PC-9 (cell line): Measurements from ENCODE around the gene ATP12A. TPM values are rescaled to one million over a fixed set of nuclear protein-coding genes. Genes with fewer than 3 reads are reported as not detected.

Source experiments
- BruUV-seq: library from RNA; stranded (reverse); fragments of 400-500 nt; replicated peaks from 2 replicates; lab custom pipeline; 2021; lab: Mats Ljungman, UMichigan
- CTCF ChIA-PET: fragments of 300-600 bp; sonication (Branson Sonifier 250); formaldehyde crosslinking; loops from one replicate; lab custom pipeline; 2022; ENCODE audit warnings: antibody characterized with exemption; lab: Charles Lee
- POLR2A ChIA-PET: fragments of 300-600 bp; sonication (Branson Sonifier 250); formaldehyde crosslinking; loops from one replicate; lab custom pipeline; 2022; ENCODE audit warnings: antibody characterized with exemption; ENCODE audit not compliant: unreplicated experiment; lab: Charles Lee
- DNase-seq, 2 experiments: peaks; one replicate each; pipeline versions ENCODE4 v3.0.0 to v3.0.0-alpha.2; 2015 to 2022; ENCODE audit warnings: mixed read lengths in 1 of 2
- H2AFZ ChIP-seq: fragments of 200-600 bp; sonication (generic); 2 replicates; pipeline ENCODE4 v1.8.1; 2017; ENCODE audit warnings: antibody characterized with exemption
- H3F3A ChIP-seq: fragments of 200-600 bp; sonication (generic); 2 replicates; pipeline ENCODE4 v1.8.1; 2017; ENCODE audit warnings: antibody characterized with exemption, mild to moderate bottlenecking, low read depth; ENCODE audit not compliant: insufficient read depth
- H3K27ac ChIP-seq: fragments of 200-600 bp; sonication (generic); 2 replicates; pipeline ENCODE4 v1.6.1; 2016; ENCODE audit warnings: mixed run types
- H3K27me3 ChIP-seq: fragments of 200-600 bp; sonication (generic); 2 replicates; pipeline ENCODE4 v1.6.1; 2016; ENCODE audit warnings: low read depth, mixed run types; ENCODE audit not compliant: insufficient read depth
- H3K36me3 ChIP-seq: fragments of 200-600 bp; sonication (generic); 2 replicates; pipeline ENCODE4 v1.6.1; 2016; ENCODE audit warnings: low read depth, mixed run types
- H3K4me1 ChIP-seq: fragments of 200-600 bp; sonication (generic); replicated peaks from 2 replicates; pipeline ENCODE4 v1.6.1; 2016; ENCODE audit warnings: mixed run types; ENCODE audit not compliant: insufficient read depth
- H3K4me2 ChIP-seq: fragments of 200-600 bp; sonication (generic); 2 replicates; pipeline ENCODE4 v1.6.1; 2017; ENCODE audit warnings: mixed run types
- H3K4me3 ChIP-seq: fragments of 200-600 bp; sonication (generic); 2 replicates; pipeline ENCODE4 v1.6.1; 2016; ENCODE audit warnings: mixed run types
- H3K79me2 ChIP-seq: fragments of 200-600 bp; sonication (generic); 2 replicates; pipeline ENCODE4 v1.6.1; 2017; ENCODE audit warnings: low read depth, mixed run types
- H3K9me2 ChIP-seq: fragments of 200-600 bp; sonication (generic); 2 replicates; pipeline ENCODE4 v1.8.1; 2017; ENCODE audit warnings: mild to moderate bottlenecking; ENCODE audit not compliant: insufficient read depth
- H3K9me3 ChIP-seq: fragments of 200-600 bp; sonication (generic); 2 replicates; pipeline ENCODE4 v1.8.1; 2016; ENCODE audit warnings: low read depth; ENCODE audit not compliant: insufficient read depth
- H4K20me1 ChIP-seq: fragments of 200-600 bp; sonication (generic); 2 replicates; pipeline ENCODE4 v1.8.1; 2017; ENCODE audit not compliant: insufficient read depth
- EZH2 ChIP-seq: fragments of 200-600 bp; sonication (generic); IDR thresholded peaks from 2 replicates; pipeline ENCODE4 v1.8.0; 2017; ENCODE audit warnings: antibody characterized with exemption, low read depth
- intact Hi-C: fragments of 100-400 bp; cut with micrococcal nuclease; formaldehyde crosslinking; loops from one replicate; pipeline ENCODE4 v1.10.0; 2022; ENCODE audit not compliant: unreplicated experiment
- total RNA-seq: library from RNA; stranded (reverse); gene quantifications from 2 replicates; pipeline ENCODE4 v1.2.3, GENCODE V29; 2021
- TF ChIP-seq, protein P1 (sequence below): fragments of 200-600 bp; sonication (generic); conservative IDR thresholded peaks from 2 replicates; pipeline ENCODE4 v1.6.1; 2017; ENCODE audit warnings: mixed run types, antibody characterized with exemption, mild to moderate bottlenecking, moderate library complexity

ATP12A gene
- total RNA-seq, 1 experiment from 2014 or later = 0.09 TPM

DNA sequence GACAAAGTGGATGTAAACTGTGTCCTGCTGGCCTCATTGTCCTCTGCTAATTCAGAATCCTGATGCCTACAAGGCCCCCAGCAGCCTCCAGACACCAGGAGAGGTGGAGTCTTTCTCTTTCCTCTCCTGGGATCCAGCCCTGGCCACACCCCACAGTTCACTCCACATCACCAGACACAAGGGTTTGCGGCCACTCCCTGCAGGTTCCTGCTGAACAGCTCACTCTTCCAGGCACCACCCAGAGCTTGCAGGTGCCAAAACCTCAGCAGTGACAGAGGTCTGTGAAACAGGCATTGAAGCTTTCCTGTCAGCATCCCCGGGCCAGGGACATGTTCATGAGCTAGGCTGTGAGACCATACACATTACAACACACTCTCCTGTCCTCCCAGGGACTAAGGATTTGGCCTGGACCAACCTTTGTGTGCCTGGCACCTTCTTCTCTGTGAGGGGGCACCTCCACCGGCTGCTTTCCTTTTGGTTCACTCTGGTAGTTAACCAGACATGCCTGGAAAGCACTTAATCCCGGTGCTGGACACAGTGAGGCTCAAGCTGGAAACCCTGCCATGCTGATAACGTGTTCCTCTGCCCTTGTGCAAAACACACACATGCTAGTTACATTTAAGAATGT is 11.1 kb upstream of the ATP12A start:
- no peaks in the 10 kb centered on the region for H3K27me3 ChIP-seq
- H4K20me1 ChIP-seq = no peaks in the 10 kb centered on the region
- no TSS peak for BruUV-seq
- intact Hi-C loops = no loop called here
- no peaks in the 10 kb centered on the region for H3K36me3 ChIP-seq
- TF ChIP-seq, protein P1, sequence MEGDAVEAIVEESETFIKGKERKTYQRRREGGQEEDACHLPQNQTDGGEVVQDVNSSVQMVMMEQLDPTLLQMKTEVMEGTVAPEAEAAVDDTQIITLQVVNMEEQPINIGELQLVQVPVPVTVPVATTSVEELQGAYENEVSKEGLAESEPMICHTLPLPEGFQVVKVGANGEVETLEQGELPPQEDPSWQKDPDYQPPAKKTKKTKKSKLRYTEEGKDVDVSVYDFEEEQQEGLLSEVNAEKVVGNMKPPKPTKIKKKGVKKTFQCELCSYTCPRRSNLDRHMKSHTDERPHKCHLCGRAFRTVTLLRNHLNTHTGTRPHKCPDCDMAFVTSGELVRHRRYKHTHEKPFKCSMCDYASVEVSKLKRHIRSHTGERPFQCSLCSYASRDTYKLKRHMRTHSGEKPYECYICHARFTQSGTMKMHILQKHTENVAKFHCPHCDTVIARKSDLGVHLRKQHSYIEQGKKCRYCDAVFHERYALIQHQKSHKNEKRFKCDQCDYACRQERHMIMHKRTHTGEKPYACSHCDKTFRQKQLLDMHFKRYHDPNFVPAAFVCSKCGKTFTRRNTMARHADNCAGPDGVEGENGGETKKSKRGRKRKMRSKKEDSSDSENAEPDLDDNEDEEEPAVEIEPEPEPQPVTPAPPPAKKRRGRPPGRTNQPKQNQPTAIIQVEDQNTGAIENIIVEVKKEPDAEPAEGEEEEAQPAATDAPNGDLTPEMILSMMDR = no peak
- no peak for TF ChIP-seq EZH2
- H3K9me2 ChIP-seq = no peaks in the 10 kb centered on the region
- H3F3A ChIP-seq = peaks cover 23% of the 10 kb centered on the region; the same call in 1 of the 2 replicates
- ChIA-PET POLR2A (interaction anchor here (0.7 kb wide), 1 partner anchor 16 kb away, joined by 3 read pairs; no protein-coding TSS in a partner anchor), CTCF (no interaction called here)
- peaks cover 58% of the 10 kb centered on the region for H3K4me1 ChIP-seq
- peak; percentile 77 to 90 for DNase-seq
- peak overlapping the region; percentile 47 for H3K4me2 ChIP-seq
- H3K9me3 ChIP-seq = no peaks in the 10 kb centered on the region
- no peak overlapping the region for H3K4me3 ChIP-seq
- H2AFZ ChIP-seq = peak overlapping the region; percentile 18; the same call in 1 of the 2 replicates
- H3K79me2 ChIP-seq = no peaks in the 10 kb centered on the region
- peak overlapping the region; percentile 5; the same call in 1 of the 2 replicates for H3K27ac ChIP-seq

DNA sequence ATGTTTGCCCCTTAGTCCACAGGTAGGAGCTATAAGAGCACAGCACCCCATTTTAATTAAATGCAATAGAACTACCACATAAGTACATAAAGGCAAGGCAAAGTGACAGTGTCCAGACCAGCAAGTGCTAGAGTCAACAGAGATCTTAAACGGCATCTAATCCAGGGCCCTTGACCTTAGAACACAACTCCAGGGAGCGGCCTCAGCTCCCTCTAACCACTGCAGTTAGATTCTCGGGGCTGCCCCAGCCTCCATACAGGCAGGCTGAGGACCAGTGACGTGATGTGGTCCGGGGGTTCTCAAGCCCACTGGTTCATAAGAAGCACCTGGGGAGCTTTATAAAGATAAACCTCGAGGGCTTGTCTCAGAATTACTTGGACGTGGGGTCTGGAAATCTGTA is 10.0 kb upstream of the ATP12A start:
- H3K79me2 ChIP-seq = no peaks in the 10 kb centered on the region
- H3K27me3 ChIP-seq = no peaks in the 10 kb centered on the region
- TF ChIP-seq EZH2 = no peak
- H3K4me1 ChIP-seq = peaks cover 48% of the 10 kb centered on the region
- intact Hi-C loops = loop anchor here (5.0 kb wide), 1 partner anchor 57 kb away; no protein-coding TSS in a partner anchor
- ChIA-PET POLR2A (no interaction called here), CTCF (no interaction called here)
- no peaks in the 10 kb centered on the region for H3K9me2 ChIP-seq
- H3F3A ChIP-seq = peaks cover 23% of the 10 kb centered on the region; the same call in 1 of the 2 replicates
- H3K36me3 ChIP-seq = no peaks in the 10 kb centered on the region
- H3K4me3 ChIP-seq = no peak overlapping the region
- peak overlapping the region; percentile 84; the same call in 1 of the 2 replicates for H3K4me2 ChIP-seq
- no TSS peak for BruUV-seq
- H3K9me3 ChIP-seq = no peaks in the 10 kb centered on the region
- DNase-seq = no peak
- peak overlapping the region; percentile 88; the same call in 1 of the 2 replicates for H3K27ac ChIP-seq
- no peak overlapping the region for H2AFZ ChIP-seq
- H4K20me1 ChIP-seq = no peaks in the 10 kb centered on the region

DNA sequence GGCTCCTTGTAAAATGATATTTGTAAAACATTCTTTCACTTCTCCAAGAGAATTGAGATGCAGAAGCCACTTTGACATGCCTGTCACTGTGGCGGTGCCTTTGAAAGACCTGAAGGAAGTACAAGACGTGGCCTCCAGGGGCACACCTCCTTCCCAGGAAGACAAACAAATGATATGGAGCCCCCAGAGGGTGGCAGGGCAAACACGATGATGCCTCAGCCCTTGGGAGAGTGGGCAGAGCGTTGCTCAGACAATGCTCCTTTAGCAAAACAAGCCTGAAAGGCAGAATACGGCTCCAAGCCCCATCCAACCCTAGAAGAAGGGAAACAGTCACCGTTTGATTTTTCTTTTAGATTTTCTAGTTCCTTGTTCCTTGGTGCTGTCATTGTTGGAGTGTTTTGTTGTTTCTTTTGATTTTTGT is 9.2 kb upstream of the ATP12A start:
- ChIA-PET POLR2A (no interaction called here), CTCF (no interaction called here)
- Histone ChIP-seq H3K27me3 (no peaks in the 10 kb centered on the region), H3K9me2 (no peaks in the 10 kb centered on the region), H3K4me3 (peak overlapping the region; percentile 49; the same call in 1 of the 2 replicates), H3K79me2 (no peaks in the 10 kb centered on the region), H4K20me1 (no peaks in the 10 kb centered on the region), H3F3A (peaks cover 23% of the 10 kb centered on the region; the same call in 1 of the 2 replicates), H2AFZ (0 out of 2 replicates have a peak overlapping the region, but pooled peaks have one; percentile 15), H3K9me3 (no peaks in the 10 kb centered on the region), H3K4me1 (peaks cover 45% of the 10 kb centered on the region), H3K36me3 (no peaks in the 10 kb centered on the region), H3K27ac (peak overlapping the region; percentile 88), H3K4me2 (peak overlapping the region; percentile 84)
- no TSS peak for BruUV-seq
- TF ChIP-seq, protein P1 = no peak
- no peak for TF ChIP-seq EZH2
- intact Hi-C loops = loop anchor here (1.0 to 5.0 kb wide), 4 partner anchors 44 to 159 kb away; partner anchors contain the start of gene PARP4
- peak in 1 of 2 experiments; percentile 29 for DNase-seq
